ENCODE data around the gene SCAI.

GRCh38 chr9:124960409-124960752 is 182.9 kb downstream of the SCAI start:
- no peak for TF ChIP-seq CTCF (conservative IDR thresholded peaks at IDR 0.05; ENCODE audit: low read length)
- TF ChIP-seq EZH2phosphoT487 (IDR thresholded peaks at IDR 0.05; ENCODE audit: borderline replicate concordance), result no peak

Measured in Loucy (cell line).